SH-SY5Y (cell line): ENCODE data around the gene INKA2.

Experiments
- GATA2 ChIP-seq: IDR thresholded peaks from 2 replicates; pipeline ENCODE4 v1.6.1; 2011; ENCODE audit warnings: mild to moderate bottlenecking, low read depth, low read length
- GATA3 ChIP-seq: IDR thresholded peaks from 2 replicates; pipeline ENCODE4 v1.6.1; 2011; ENCODE audit warnings: low read depth, mild to moderate bottlenecking, low read length, moderate library complexity

DNA sequence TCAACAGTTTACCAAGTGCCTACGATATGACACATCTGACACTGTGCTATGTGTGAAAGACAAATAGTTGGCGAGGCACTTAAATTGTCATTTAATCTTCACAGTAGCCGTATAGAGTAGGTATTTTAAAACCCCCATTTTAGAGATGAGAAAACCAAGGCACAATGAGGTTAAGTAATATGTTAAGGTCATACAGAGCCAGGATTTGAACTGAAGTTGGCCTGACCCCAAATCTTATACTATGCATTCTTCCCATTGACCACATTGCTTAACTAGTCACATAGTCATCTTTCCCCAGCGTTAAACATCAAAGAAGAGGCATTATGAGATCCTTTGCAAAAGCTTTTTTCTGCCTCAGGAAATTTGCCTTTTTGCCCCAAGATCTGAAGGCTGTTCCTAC is 3.9 kb downstream of the INKA2 start:
- TF ChIP-seq GATA3 (no peak), GATA2 (no peak)
